Measurements from ENCODE around the gene GID8.
"Not testable (repeated sequence)": the region's sequence is repeated elsewhere in the genome, so short reads cannot be mapped to it uniquely, and the experiment has no call there.

Gene GID8

GRCh38 chr20:62923059-62923668 is 14.8 kb upstream of the GID8 start:
- DNase-seq: not testable (repeated sequence)

GRCh38 chr20:62923669-62924441 is 14.1 kb upstream of the GID8 start:
- no peak for DNase-seq

GRCh38 chr20:62924442-62925075 is 13.4 kb upstream of the GID8 start:
- no peak for DNase-seq

DNA sequence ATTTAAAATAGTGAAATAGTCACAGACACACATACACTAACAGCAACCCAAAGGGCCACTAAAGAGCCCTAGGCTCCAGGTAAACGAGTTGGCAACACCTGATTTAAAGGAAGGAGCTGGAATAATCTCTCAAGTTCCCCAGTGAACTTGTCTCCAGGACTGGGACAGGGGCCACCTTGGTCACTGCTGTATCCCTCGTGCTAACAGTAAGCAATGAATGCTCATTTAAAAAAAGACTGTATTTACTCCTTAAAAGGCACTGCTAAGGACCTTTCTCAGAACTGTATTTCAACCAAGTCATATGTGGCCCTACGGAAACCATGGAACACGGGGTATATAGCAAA is 12.9 kb upstream of the GID8 start:
- DNase-seq: no peak

GRCh38 chr20:62925420-62926228 is 12.3 kb upstream of the GID8 start:
- DNase-seq: no peak

- peak; percentile 84 to 86 for DNase-seq
Observed at GRCh38 chr20:62926229-62927127, 11.5 kb upstream of the GID8 start, which contains the start of gene DIDO1. DIDO1 (minus strand) TSS chr20:62926505.

GRCh38 chr20:62927128-62927705 is 10.7 kb upstream of the GID8 start:
- no peak for DNase-seq

- DNase-seq: no peak
Observed at GRCh38 chr20:62928246-62928939, 9.6 kb upstream of the GID8 start.

DNA sequence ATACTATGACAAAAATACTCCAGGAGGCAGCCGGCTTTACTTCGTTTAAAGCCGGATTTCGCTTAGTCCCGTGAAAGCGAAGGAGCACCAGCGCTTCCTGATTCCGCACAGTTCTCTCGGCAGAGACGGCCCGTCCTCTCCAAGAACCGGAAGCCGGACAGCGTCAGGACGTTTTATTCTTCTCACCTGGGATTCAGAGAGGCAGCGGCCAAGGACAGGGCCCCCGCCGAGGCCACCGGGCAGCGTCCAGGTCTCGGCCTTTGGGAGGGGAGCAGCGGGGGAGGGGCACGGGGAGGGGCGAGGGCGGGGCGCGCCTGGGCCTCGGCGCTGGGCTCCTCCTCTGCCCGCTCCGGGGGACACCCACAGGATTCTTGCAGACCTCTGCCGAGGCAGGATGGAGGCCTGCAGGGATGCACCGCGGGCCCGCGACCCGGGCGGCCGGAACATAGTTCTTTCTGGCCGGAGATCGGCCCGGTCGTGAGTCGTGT is 8.9 kb upstream of the GID8 start:
- peak in 1 of 2 donors; percentile 16 for DNase-seq

GRCh38 chr20:62931464-62931863 is 6.5 kb upstream of the GID8 start:
- no peak for DNase-seq

DNA sequence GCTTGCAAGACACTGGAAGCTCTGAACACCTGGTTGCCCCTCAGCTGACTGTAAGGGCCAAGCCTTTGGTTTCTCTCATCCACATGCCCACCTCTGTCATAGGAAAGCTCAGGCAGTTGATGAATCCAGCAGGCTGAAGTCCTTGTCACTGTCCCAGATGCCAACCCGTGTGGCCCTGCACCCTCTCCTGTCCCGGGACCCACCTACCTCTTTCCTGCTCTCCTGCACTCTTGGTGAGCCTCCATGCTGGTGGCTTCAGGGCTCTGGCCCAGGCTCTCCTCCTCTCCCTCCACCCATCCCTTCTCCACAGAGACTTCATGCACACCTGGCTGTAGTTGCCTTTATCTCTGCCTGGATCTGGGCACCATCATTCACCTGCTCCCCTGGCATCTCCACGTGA is 4.0 kb upstream of the GID8 start:
- no peak for DNase-seq

- no peak for DNase-seq
Observed at GRCh38 chr20:62935204-62935967, 2.6 kb upstream of the GID8 start.

- no peak for DNase-seq
Observed at GRCh38 chr20:62935968-62936585, 1.9 kb upstream of the GID8 start.

DNA sequence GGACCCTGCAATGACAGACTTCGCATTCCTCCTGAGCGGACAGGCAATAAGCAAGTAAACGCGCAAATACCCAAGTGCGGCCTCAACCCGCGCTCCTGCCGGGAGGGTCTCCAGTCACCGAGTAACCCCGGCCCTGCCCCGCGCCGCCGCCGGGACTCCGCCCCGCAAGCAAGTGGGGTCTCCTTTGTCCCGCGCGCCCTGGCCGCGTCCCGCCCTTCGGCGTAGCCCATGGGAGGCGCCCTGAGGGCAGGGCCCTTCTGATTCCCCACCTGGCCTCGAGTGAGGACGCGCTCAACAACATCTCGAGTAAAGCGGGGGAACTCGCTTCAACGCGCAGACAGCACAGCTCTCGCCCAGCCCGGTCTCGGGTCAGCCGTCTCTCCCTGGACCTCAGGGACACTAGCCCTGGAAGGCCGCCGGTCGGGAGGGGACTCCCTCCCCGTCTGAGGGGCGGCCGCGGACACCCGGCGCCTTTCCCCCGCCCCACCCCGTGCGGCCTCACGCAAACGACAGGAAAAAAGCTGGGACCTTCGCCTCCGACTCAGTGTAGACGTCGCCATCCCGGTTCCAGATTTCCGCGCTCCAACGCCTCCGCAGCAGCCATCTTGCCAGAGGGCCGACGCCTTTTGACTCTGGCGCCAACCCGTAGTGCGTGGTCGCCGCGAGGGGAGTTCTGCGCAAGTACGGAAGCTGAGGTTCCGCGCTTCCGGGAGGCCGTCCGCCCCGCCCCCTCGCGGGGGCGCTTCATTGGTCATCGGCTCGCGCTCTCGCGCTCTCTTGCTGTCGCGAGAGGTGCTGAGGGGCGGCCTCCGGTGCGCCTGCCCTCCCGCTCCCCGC is 461 bp upstream of the GID8 start:
- DNase-seq: peak; percentile 91

DNA sequence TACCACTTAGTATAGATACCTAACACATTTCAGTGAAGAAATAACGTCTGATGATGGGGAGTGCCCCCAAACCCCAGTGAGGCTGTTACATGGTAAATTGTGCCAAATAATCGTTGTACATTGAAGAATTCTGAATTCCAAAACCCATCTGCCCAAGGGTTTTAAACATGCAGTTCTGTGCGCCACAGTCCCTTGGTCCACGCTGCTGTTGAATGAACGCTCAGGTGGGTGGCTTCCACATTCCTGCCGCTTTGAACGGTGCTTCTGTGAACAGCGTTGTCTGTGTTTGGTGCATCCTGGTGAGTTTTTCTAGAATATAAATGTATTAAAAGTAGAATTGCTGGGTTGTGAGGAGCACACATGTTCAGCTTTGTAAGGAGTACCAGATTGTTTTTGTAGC is 2.9 kb downstream of the GID8 start:
- no peak for DNase-seq

DNA sequence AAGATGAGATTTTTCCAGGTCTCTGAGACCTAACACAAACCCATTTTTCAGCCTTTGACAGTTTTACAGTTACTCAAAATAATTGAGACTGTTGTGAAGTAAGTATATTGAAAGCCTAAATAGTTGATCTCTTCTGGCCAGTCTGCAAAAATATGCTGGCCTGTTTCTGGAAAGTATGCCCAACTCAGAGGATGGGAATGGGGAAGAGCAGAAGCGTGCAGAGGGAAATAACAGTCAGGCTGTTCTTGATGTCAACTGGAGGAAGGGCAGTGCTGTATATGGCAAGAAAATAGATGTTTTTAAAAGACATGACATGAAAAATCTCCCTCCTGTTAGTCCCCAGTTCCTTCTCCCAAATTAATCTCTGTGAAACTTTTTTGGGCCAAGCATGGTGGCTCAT is 3.8 kb downstream of the GID8 start:
- no peak for DNase-seq

DNA sequence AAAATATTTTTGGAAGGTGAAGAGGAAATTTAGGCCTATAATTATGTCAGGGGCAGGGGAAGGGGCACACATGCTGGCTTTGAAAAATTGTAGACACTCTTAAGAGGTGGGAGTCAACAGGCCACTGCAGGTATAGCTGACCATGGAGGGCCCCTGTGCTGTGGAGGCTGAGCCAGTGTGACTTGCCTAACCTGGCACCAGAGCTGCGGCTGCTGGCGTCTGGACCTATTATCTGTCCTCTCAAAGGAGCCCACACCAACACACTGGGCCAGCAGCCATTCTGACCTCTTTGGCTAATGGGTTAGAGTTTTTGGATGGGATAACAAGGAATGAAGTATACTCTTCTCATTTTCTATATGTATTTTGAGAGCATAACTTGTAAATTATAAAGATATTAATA is 4.5 kb downstream of the GID8 start:
- no peak for DNase-seq

DNA sequence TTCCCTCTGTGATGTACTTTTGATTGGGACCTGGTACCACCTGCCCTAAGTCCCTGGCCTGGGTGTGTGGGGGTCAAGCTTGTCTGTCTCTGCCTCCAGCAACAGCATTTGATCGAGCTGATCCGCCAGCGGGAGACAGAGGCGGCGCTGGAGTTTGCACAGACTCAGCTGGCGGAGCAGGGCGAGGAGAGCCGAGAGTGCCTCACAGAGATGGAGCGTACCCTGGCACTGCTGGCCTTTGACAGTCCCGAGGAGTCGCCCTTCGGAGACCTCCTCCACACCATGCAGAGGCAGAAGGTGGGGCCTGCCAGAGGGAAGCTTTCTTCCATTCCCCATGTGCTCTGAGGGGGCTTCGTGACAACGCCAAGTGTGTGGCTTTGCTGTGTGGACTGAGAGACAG is 5.4 kb downstream of the GID8 start:
- DNase-seq: no peak

GRCh38 chr20:62944184-62944583 is 6.2 kb downstream of the GID8 start:
- DNase-seq: no peak

Measured in hippocampal formation (tissue), 2 donors.